ENCODE results near the gene CKM. TPM values are rescaled to one million over a fixed set of nuclear protein-coding genes. Genes with fewer than 3 reads are reported as not detected.

CKM gene
- total RNA-seq, 1 donor from 2014 or later = not detected

DNA sequence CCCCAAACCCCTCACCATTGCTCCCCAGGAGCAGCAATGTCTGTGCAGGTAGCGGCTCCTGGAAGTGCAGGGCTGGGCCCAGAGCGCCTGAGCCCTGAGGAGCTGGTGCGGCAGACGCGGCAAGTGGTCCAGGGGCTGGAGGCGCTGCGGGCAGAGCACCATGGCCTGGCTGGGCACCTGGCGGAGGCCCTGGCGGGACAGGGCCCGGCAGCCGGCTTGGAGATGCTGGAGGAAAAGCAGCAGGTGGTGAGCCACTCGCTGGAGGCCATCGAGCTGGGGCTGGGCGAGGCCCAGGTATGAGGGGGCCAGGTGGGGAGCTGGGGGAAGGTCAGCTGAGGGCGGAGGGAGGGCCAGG is 22.8 kb upstream of the CKM start:
- H3K27me3 Mint-ChIP-seq (ENCODE audit: insufficient read depth, low read depth) = peaks cover 8% of the 10 kb centered on the region
- no peaks in the 10 kb centered on the region for H3K4me1 ChIP-seq
- peaks cover 7% of the 10 kb centered on the region for H4K20me1 ChIP-seq (ENCODE audit: low read depth)
- no peak overlapping the region for H3K4me2 ChIP-seq
- no peak for TF ChIP-seq EZH2 (IDR thresholded peaks at IDR 0.05)
- no peak for TF ChIP-seq EZH2phosphoT487 (IDR thresholded peaks at IDR 0.05)
- TF ChIP-seq, protein P1, sequence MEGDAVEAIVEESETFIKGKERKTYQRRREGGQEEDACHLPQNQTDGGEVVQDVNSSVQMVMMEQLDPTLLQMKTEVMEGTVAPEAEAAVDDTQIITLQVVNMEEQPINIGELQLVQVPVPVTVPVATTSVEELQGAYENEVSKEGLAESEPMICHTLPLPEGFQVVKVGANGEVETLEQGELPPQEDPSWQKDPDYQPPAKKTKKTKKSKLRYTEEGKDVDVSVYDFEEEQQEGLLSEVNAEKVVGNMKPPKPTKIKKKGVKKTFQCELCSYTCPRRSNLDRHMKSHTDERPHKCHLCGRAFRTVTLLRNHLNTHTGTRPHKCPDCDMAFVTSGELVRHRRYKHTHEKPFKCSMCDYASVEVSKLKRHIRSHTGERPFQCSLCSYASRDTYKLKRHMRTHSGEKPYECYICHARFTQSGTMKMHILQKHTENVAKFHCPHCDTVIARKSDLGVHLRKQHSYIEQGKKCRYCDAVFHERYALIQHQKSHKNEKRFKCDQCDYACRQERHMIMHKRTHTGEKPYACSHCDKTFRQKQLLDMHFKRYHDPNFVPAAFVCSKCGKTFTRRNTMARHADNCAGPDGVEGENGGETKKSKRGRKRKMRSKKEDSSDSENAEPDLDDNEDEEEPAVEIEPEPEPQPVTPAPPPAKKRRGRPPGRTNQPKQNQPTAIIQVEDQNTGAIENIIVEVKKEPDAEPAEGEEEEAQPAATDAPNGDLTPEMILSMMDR (IDR thresholded peaks at IDR 0.05) = no peak
- peaks cover 4% of the 10 kb centered on the region for H3K36me3 Mint-ChIP-seq
- no peak overlapping the region for H3K27ac ChIP-seq
- H3K27me3 ChIP-seq = peaks cover 47% of the 10 kb centered on the region
- no peak overlapping the region for H3K4me3 Mint-ChIP-seq
- no peaks in the 10 kb centered on the region for H3K79me2 ChIP-seq (ENCODE audit: low read depth)
- H3K4me3 ChIP-seq = no peak overlapping the region
- H3K9me3 Mint-ChIP-seq = no peaks in the 10 kb centered on the region
- H3F3A ChIP-seq (ENCODE audit: low read depth) = peaks cover 4% of the 10 kb centered on the region
- H3K36me3 ChIP-seq = no peaks in the 10 kb centered on the region
- no peak overlapping the region for H3K9ac ChIP-seq
- DNase-seq (ENCODE audit: low spot score) = no peak
- H3K27ac Mint-ChIP-seq = no peak overlapping the region
- H3K9me3 ChIP-seq (ENCODE audit: low read depth) = no peaks in the 10 kb centered on the region
- no peak overlapping the region for H2AFZ ChIP-seq (replicated peaks)
- peaks cover 4% of the 10 kb centered on the region for H3K4me1 Mint-ChIP-seq

DNA sequence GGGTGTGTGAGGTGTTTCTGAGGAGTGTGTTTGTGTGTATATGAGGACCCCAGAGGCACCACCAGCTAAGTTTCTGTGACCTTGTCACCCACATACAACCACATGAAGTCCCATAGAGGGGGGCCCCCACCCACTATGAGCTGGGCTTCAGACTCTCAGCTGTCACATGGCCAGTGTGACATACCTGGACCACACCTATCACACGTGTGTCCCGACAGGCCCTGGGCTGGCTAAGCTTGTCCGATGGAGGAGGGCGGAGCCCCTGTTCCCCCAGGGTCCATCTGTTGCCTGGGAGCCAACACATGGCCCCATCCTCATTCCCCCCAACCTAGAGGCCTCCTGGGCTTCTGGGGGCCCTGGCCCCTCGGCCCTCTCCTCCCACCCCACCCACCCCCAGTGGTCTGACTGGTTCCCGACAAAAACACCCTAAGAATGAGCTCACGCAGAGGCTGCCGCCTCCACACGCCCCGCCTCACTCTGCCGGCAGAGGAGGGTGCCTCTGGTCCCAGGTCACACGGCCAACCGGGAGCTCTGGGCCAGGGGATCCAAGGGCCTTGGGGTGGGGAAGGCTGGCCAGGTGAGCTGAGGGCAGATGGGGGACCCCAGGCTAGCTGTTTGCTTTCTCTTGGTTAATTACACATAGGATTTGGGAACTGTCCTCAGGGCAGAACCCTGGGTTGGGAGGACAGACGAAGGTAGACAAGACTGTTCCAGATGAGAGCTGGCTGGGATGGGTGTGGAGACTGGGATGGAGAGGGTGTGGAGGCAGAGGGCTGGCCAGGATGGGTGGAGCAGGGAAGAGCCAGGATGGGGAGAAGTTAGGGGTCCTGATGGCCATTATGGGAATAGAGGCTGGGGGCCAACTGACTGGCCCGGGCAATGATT is 22.2 kb upstream of the CKM start:
- no peak overlapping the region for H3K4me3 Mint-ChIP-seq
- peaks cover 4% of the 10 kb centered on the region for H3K36me3 Mint-ChIP-seq
- no peak overlapping the region for H2AFZ ChIP-seq (replicated peaks)

DNA sequence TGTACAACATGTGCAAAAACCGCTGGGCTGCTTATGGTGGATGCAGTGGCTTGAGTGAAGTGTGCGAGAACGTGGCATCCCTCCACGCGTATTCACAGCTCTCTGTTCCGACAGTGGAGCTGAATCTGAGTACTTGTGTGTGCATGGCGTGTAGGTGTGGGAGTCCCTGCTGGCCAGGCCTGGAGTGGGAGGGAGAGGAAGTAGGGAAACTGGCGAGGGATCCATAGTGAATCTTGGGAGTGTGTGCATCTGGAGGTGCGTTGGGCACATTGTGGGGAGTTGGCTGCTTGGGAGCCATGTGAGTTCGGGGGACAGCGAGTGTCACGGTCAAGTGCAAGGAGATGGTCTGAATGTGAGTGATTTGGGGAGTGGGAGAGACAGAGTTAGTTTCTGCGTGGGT is 20.2 kb upstream of the CKM start:
- no peak overlapping the region for H3K4me2 ChIP-seq
- H3K79me2 ChIP-seq (ENCODE audit: low read depth) = no peaks in the 10 kb centered on the region
- H3K9ac ChIP-seq = no peak overlapping the region
- TF ChIP-seq, protein P1 (IDR thresholded peaks at IDR 0.05) = no peak
- TF ChIP-seq EZH2phosphoT487 (IDR thresholded peaks at IDR 0.05) = no peak
- peaks cover 65% of the 10 kb centered on the region for H3K27me3 ChIP-seq
- H3K4me1 ChIP-seq = no peaks in the 10 kb centered on the region
- Mint-ChIP-seq H3K27me3 (ENCODE audit: insufficient read depth, low read depth) (peaks cover 18% of the 10 kb centered on the region), H3K4me3 (no peak overlapping the region), H3K36me3 (no peaks in the 10 kb centered on the region), H3K9me3 (no peaks in the 10 kb centered on the region), H3K4me1 (peaks cover 6% of the 10 kb centered on the region), H3K27ac (no peak overlapping the region)
- no peak overlapping the region for H3K4me3 ChIP-seq
- H3K36me3 ChIP-seq = no peaks in the 10 kb centered on the region
- H3K9me3 ChIP-seq (ENCODE audit: low read depth) = no peaks in the 10 kb centered on the region
- H3K27ac ChIP-seq = no peak overlapping the region
- DNase-seq (ENCODE audit: low spot score) = no peak
- H3F3A ChIP-seq (ENCODE audit: low read depth) = peaks cover 4% of the 10 kb centered on the region
- peaks cover 9% of the 10 kb centered on the region for H4K20me1 ChIP-seq (ENCODE audit: low read depth)
- H2AFZ ChIP-seq (replicated peaks) = no peak overlapping the region

More for the DNA sequence above, 22.2 kb upstream of the CKM start:
- Histone ChIP-seq H3K4me3 (no peak overlapping the region), H4K20me1 (ENCODE audit: low read depth) (peaks cover 11% of the 10 kb centered on the region), H3K36me3 (no peaks in the 10 kb centered on the region), H3K4me2 (no peak overlapping the region), H3F3A (ENCODE audit: low read depth) (peaks cover 4% of the 10 kb centered on the region), H3K79me2 (ENCODE audit: low read depth) (no peaks in the 10 kb centered on the region), H3K9ac (no peak overlapping the region), H3K27ac (no peak overlapping the region), H3K9me3 (ENCODE audit: low read depth) (no peaks in the 10 kb centered on the region), H3K27me3 (peaks cover 53% of the 10 kb centered on the region), H3K4me1 (no peaks in the 10 kb centered on the region)
- TF ChIP-seq EZH2 (IDR thresholded peaks at IDR 0.05) = no peak
- no peak for TF ChIP-seq EZH2phosphoT487 (IDR thresholded peaks at IDR 0.05)
- TF ChIP-seq, protein P1 (IDR thresholded peaks at IDR 0.05) = no peak
- peaks cover 12% of the 10 kb centered on the region for H3K27me3 Mint-ChIP-seq (ENCODE audit: insufficient read depth, low read depth)
- no peak for DNase-seq (ENCODE audit: low spot score)
- no peaks in the 10 kb centered on the region for H3K9me3 Mint-ChIP-seq
- peaks cover 7% of the 10 kb centered on the region for H3K4me1 Mint-ChIP-seq
- H3K27ac Mint-ChIP-seq = no peak overlapping the region

All from neural progenitor cell (in vitro differentiated cells).